Measurements from ENCODE around the gene POLDIP2. TPM values are rescaled to one million over a fixed set of nuclear protein-coding genes. Genes with fewer than 3 reads are reported as not detected.

The POLDIP2 gene
- total RNA-seq, 2 donors from 2014 or later, result 50.8 to 54.4 TPM

DNA sequence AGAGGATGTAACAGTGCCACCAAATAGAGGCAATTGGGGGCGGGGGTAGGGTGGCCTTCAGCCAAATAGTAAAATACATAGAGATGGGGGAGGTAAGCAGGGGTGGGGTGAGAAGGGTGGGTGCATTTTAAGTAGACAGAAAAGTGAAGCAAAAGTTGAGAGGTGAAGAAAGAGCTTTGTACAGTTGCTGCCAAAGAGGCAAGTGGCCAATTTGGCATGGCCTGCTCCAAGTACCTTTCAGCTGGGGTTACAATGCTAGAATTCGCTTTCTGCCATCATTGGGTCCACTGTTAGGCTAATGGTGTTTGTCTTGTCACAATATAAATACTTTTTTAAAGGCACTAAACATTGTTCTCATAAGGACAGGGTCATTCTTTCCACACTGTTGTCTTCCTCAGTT, 43.5 kb downstream of the POLDIP2 start:
- H3K4me1 ChIP-seq, result peaks cover 46% of the 10 kb centered on the region
- ATAC-seq, result no peak
- no peaks in the 10 kb centered on the region for H3K9me3 ChIP-seq
- intact Hi-C loops (cut with DNase I), result no loop called here
- H3K4me3 ChIP-seq, result no peak overlapping the region
- 50 to 60% methylated on average over 2 of the region's 2 CpGs for WGBS, 2 donors
- TF ChIP-seq, protein P1, sequence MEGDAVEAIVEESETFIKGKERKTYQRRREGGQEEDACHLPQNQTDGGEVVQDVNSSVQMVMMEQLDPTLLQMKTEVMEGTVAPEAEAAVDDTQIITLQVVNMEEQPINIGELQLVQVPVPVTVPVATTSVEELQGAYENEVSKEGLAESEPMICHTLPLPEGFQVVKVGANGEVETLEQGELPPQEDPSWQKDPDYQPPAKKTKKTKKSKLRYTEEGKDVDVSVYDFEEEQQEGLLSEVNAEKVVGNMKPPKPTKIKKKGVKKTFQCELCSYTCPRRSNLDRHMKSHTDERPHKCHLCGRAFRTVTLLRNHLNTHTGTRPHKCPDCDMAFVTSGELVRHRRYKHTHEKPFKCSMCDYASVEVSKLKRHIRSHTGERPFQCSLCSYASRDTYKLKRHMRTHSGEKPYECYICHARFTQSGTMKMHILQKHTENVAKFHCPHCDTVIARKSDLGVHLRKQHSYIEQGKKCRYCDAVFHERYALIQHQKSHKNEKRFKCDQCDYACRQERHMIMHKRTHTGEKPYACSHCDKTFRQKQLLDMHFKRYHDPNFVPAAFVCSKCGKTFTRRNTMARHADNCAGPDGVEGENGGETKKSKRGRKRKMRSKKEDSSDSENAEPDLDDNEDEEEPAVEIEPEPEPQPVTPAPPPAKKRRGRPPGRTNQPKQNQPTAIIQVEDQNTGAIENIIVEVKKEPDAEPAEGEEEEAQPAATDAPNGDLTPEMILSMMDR (IDR thresholded peaks at IDR 0.05), result no peak
- no peak for TF ChIP-seq POLR2A (IDR thresholded peaks at IDR 0.05)
- no peak overlapping the region for H3K27ac ChIP-seq
- H3K36me3 ChIP-seq (replicated peaks in 1 of 2; ENCODE audit: insufficient read depth in 1 of 2, low read depth in 2 of 2), result no peaks in the 10 kb centered on the region
- peak; percentile 52 to 81 (median 58) for DNase-seq
- no peaks in the 10 kb centered on the region for H3K27me3 ChIP-seq

DNA sequence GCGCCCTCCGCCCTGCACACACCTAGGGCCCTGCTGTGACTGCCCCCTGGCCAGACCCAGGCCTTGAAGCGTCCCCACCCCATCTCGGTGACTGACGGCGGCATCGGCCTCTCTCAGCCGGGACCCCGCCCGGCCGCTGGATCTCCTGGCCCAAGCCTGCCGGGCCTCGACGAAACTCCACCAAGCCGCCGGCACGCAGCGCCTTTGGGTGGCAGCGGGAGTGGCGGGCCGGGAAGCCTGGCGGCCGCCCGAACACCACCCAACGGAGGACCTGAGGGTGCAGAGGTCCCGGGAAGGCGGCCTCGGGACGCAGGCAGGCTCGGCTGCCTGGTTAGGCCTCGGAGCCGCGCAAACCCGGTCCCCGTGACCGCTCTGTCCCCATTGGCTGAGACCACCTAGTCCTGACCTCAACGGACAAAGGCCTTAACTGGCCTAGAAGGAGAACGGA, 50.3 kb downstream of the POLDIP2 start:
- intact Hi-C loops (cut with DNase I), result no loop called here
- no peak overlapping the region for H3K27ac ChIP-seq
- TF ChIP-seq, protein P1 (IDR thresholded peaks at IDR 0.05), result no peak
- TF ChIP-seq POLR2A (IDR thresholded peaks at IDR 0.05), result no peak
- no peak overlapping the region for H3K4me3 ChIP-seq
- H3K27me3 ChIP-seq, result no peaks in the 10 kb centered on the region
- no peaks in the 10 kb centered on the region for H3K9me3 ChIP-seq
- H3K36me3 ChIP-seq (replicated peaks in 1 of 2; ENCODE audit: insufficient read depth in 1 of 2, low read depth in 2 of 2), result no peaks in the 10 kb centered on the region
- H3K4me1 ChIP-seq, result peaks cover 5% of the 10 kb centered on the region
- ATAC-seq, result no peak
- DNase-seq, result no peak
- 66 to 75% methylated on average over 4 to 30 of the region's 38 CpGs for WGBS, 2 donors

DNA sequence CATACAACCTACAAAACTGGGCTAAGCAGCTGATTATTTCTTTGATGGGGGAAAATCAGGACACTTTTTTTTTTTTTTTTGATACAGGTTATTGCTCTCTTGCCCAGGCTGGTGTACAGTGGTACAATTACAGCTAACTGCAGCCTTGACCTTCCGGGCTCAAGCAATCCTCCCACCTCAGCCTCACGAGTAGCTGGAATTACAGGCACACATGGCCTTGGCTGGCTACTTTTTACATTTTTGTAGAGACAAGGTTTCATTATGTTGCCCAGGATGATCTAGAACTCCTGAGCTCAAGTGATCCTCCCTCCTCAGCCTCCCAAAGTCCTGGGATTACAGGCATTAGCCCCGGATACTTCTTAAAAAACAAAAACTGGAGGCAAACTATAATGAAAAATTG, 58.9 kb downstream of the POLDIP2 start:
- intact Hi-C loops (cut with DNase I), result no loop called here
- Histone ChIP-seq H3K9me3 (no peaks in the 10 kb centered on the region), H3K36me3 (replicated peaks in 1 of 2; ENCODE audit: insufficient read depth in 1 of 2, low read depth in 2 of 2) (no peaks in the 10 kb centered on the region), H3K27ac (no peak overlapping the region), H3K4me3 (no peak overlapping the region), H3K4me1 (peaks cover 5% of the 10 kb centered on the region), H3K27me3 (no peaks in the 10 kb centered on the region)
- WGBS, 2 donors, result 53 to 62% methylated on average over 3 of the region's 3 CpGs
- ATAC-seq (no peak), DNase-seq (no peak)
- TF ChIP-seq, protein P1 (IDR thresholded peaks at IDR 0.05), result no peak
- no peak for TF ChIP-seq POLR2A (IDR thresholded peaks at IDR 0.05)

Small RNA genes within 50 kb of the gene (microRNA-seq; reads per million reads assigned to microRNA genes)
- 0 to 0.45 reads per million in 2 donors for gene MIR4723 (ENCODE audit: borderline number of aligned reads in 2 of 2, borderline replicate concordance in 2 of 2)

Other genes starting within 250 kb of the POLDIP2 start
- 10 to 100 TPM; 35.9 to 75.5 TPM for gene TMEM97, start 38.3 kb downstream of the POLDIP2 start, total RNA-seq
- gene IFT20, start 22.1 kb downstream of the POLDIP2 start, total RNA-seq, result 10 to 100 TPM; 37.9 to 42.2 TPM
- gene TNFAIP1, start 21.8 kb downstream of the POLDIP2 start, total RNA-seq, result 10 to 100 TPM; 15.2 to 15.8 TPM
- not detected for gene SEBOX, start 7.7 kb upstream of the POLDIP2 start, total RNA-seq
- gene VTN, start 12.8 kb upstream of the POLDIP2 start, total RNA-seq, result 1 to 10 TPM; 4.2 to 6.6 TPM
- gene SARM1, start 14.2 kb upstream of the POLDIP2 start, total RNA-seq, result 10 to 100 TPM; 13.7 to 33.9 TPM
- 10 to 100 TPM in 1 of 2 donors, 1 to 10 TPM in 1; 8.6 to 17.6 TPM for gene SLC46A1, start 48.7 kb upstream of the POLDIP2 start, total RNA-seq
- 1 to 10 TPM in 1 of 2 donors, not detected in 1; 1.8 TPM for gene SLC13A2, start 116.1 kb upstream of the POLDIP2 start, total RNA-seq
- under 1 TPM in 1 of 2 donors, not detected in 1; 0.52 TPM for gene FOXN1, start 148.8 kb upstream of the POLDIP2 start, total RNA-seq
- gene UNC119, start 195.1 kb upstream of the POLDIP2 start, total RNA-seq, result 10 to 100 TPM; 25.7 to 29.3 TPM
- gene PIGS, start 214.0 kb upstream of the POLDIP2 start, total RNA-seq, result 10 to 100 TPM; 11.7 to 12.2 TPM
- gene ALDOC, start 219.4 kb upstream of the POLDIP2 start, total RNA-seq, result 10 to 100 TPM in 1 of 2 donors, 1 to 10 TPM in 1; 2.9 to 25.1 TPM
- 1 to 10 TPM in 1 of 2 donors, not detected in 1; 3.1 TPM for gene SPAG5, start 241.5 kb upstream of the POLDIP2 start, total RNA-seq